Uterus (tissue), 2 donors: ENCODE results near the gene TMEM140.

Experiments used
- POLR2A ChIP-seq, 2 donors: fragments of 450-650 bp; IDR thresholded peaks; one replicate each; pipeline ENCODE4 v1.6.1; 2016; ENCODE audit warnings: antibody characterized with exemption in 2 of 2, mild to moderate bottlenecking in 1 of 2, moderate library complexity in 1 of 2
- TF ChIP-seq, protein P1 (sequence below), 4 experiments: fragments of 200-600 bp in 2 of 4; fragments of 450-650 bp in 2 of 4; sonication (generic) in 2 of 4; IDR thresholded peaks; one replicate each; pipeline ENCODE4 v1.5.1; 2016 to 2019; ENCODE audit warnings: antibody characterized with exemption in 4 of 4, mild to moderate bottlenecking in 2 of 4, moderate library complexity in 1 of 4

DNA sequence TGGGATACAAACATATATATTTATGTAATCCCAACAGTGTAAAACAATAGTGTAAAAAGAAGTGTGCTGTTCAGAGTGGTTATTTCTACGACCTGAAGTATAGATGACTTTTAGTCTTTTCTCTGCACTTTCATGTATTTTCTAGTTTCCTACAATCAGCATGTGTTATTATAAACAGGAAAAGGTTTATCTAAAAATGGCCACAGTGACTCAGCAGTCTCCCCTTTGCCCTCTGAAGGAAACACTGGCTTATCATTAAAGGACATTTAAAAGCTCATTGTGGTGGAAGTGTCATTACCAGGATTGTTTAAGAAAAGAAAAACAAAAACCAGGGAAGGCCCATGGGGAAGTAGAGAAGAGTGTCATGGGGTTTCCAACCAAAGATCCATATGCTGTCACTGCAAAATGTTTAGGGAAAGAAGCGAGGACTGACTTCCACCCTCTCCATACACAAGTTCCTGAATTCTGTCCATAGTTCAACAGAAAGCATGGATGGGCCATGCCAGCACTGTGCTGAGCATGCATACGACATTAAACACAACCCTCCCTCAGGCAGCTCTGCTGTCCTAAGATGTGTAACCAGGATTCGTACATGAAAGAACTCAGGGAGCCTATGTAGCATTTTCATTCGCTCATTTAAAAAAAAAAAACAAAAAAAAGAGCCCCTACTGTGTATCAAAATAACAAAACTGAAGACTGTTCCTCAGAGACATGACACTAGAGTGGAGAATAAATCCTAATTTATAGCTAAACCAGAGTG, 12.4 kb downstream of the TMEM140 start:
- TF ChIP-seq, protein P1, sequence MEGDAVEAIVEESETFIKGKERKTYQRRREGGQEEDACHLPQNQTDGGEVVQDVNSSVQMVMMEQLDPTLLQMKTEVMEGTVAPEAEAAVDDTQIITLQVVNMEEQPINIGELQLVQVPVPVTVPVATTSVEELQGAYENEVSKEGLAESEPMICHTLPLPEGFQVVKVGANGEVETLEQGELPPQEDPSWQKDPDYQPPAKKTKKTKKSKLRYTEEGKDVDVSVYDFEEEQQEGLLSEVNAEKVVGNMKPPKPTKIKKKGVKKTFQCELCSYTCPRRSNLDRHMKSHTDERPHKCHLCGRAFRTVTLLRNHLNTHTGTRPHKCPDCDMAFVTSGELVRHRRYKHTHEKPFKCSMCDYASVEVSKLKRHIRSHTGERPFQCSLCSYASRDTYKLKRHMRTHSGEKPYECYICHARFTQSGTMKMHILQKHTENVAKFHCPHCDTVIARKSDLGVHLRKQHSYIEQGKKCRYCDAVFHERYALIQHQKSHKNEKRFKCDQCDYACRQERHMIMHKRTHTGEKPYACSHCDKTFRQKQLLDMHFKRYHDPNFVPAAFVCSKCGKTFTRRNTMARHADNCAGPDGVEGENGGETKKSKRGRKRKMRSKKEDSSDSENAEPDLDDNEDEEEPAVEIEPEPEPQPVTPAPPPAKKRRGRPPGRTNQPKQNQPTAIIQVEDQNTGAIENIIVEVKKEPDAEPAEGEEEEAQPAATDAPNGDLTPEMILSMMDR (IDR thresholded peaks at IDR 0.05), result no peak
- no peak for TF ChIP-seq POLR2A (IDR thresholded peaks at IDR 0.05)
